ENCODE data around the gene NTM.

DNA sequence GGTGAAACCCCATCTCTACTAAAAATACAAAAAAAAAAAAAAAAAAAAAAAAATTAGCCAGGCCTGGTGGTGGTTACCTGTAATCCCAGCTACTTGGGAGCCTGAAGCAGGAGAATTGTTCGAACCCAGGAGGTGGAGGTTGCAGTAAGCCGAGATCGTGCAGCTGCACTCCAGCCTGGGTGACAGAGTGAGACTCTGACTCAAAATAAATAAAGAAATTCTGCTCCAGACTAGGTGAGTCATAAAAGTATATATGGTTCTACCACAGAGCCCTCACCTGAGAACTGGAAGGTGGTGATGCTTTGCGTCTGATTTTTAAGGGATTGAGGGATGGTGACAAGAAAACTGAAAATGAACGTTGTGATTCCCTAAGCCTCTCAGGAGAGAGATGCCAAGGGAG lies 58.4 kb downstream of the NTM start:
- TF ChIP-seq EZH2 (IDR thresholded peaks at IDR 0.05) (no peak), SIN3A (IDR thresholded peaks at IDR 0.05; ENCODE audit: low read depth) (no peak)
- TF ChIP-seq, protein P1, sequence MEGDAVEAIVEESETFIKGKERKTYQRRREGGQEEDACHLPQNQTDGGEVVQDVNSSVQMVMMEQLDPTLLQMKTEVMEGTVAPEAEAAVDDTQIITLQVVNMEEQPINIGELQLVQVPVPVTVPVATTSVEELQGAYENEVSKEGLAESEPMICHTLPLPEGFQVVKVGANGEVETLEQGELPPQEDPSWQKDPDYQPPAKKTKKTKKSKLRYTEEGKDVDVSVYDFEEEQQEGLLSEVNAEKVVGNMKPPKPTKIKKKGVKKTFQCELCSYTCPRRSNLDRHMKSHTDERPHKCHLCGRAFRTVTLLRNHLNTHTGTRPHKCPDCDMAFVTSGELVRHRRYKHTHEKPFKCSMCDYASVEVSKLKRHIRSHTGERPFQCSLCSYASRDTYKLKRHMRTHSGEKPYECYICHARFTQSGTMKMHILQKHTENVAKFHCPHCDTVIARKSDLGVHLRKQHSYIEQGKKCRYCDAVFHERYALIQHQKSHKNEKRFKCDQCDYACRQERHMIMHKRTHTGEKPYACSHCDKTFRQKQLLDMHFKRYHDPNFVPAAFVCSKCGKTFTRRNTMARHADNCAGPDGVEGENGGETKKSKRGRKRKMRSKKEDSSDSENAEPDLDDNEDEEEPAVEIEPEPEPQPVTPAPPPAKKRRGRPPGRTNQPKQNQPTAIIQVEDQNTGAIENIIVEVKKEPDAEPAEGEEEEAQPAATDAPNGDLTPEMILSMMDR (IDR thresholded peaks at IDR 0.05 in 2 of 3, conservative IDR thresholded peaks at IDR 0.05 in 1 of 3; ENCODE audit: borderline replicate concordance in 1 of 3, insufficient read depth in 1 of 3, low read depth in 2 of 3, low read length in 2 of 3) = no peak

Measured in HCT116 (cell line).